DMS53 treated with DMSO at 0.1 percent for 48 hours (cell line): ENCODE data around the gene BLOC1S1.
A peak's percentile ranks its signal among the peaks of the same experiment; 100 is the strongest.

Source experiments
- DNase-seq: peaks from one replicate; lab custom pipeline; 2025; ENCODE audit not compliant: unreplicated experiment; lab: John Stamatoyannopoulos, UW

BLOC1S1 gene

GRCh38 chr12:55715833-55716581, at the start of gene BLOC1S1:
BLOC1S1 (plus strand) TSS chr12:55716046; CDS start chr12:55716052, 6 bp downstream.
- peak; percentile 70 for DNase-seq

- no peak for DNase-seq
Measured at GRCh38 chr12:55666508-55666907, 49.3 kb upstream of the BLOC1S1 start.

GRCh38 chr12:55670276-55670675, 45.6 kb upstream of the BLOC1S1 start:
- no peak for DNase-seq

- no peak for DNase-seq
Measured at GRCh38 chr12:55671746-55672145, 44.1 kb upstream of the BLOC1S1 start.

- no peak for DNase-seq
Measured at GRCh38 chr12:55673638-55674037, 42.2 kb upstream of the BLOC1S1 start.

GRCh38 chr12:55675666-55676065, 40.2 kb upstream of the BLOC1S1 start:
- no peak for DNase-seq

- no peak for DNase-seq
Measured at GRCh38 chr12:55676707-55677106, 39.1 kb upstream of the BLOC1S1 start.

- no peak for DNase-seq
Measured at GRCh38 chr12:55679691-55680090, 36.2 kb upstream of the BLOC1S1 start.

- DNase-seq: peak; percentile 84
Measured at GRCh38 chr12:55681142-55682077, 34.4 kb upstream of the BLOC1S1 start.

- no peak for DNase-seq
Measured at GRCh38 chr12:55682087-55682796, 33.6 kb upstream of the BLOC1S1 start.

GRCh38 chr12:55683676-55684075, 32.2 kb upstream of the BLOC1S1 start:
- DNase-seq: no peak

- no peak for DNase-seq
Measured at GRCh38 chr12:55684761-55685370, 31.0 kb upstream of the BLOC1S1 start.

GRCh38 chr12:55685671-55686070, 30.2 kb upstream of the BLOC1S1 start:
- no peak for DNase-seq

GRCh38 chr12:55686366-55687010, 29.4 kb upstream of the BLOC1S1 start:
- no peak for DNase-seq

- DNase-seq: no peak
Measured at GRCh38 chr12:55687746-55688145, 28.1 kb upstream of the BLOC1S1 start.

- DNase-seq: no peak
Measured at GRCh38 chr12:55688716-55689655, 26.9 kb upstream of the BLOC1S1 start.

GRCh38 chr12:55692631-55693322, 23.1 kb upstream of the BLOC1S1 start:
- no peak for DNase-seq

GRCh38 chr12:55693323-55694187, 22.3 kb upstream of the BLOC1S1 start:
- no peak for DNase-seq
